ENCODE data around the gene C6orf163.

C6orf163 gene

GRCh38 chr6:87357479-87358196 lies 13.0 kb downstream of the C6orf163 start:
- no peak for DNase-seq

- DNase-seq: no peak
Measured at GRCh38 chr6:87364602-87365252, 20.1 kb downstream of the C6orf163 start.

- DNase-seq: no peak
Measured at GRCh38 chr6:87366072-87366827, 21.6 kb downstream of the C6orf163 start.

- no peak for DNase-seq
Measured at GRCh38 chr6:87366899-87367298, 22.3 kb downstream of the C6orf163 start.

GRCh38 chr6:87373377-87373776 lies 28.8 kb downstream of the C6orf163 start:
- no peak for DNase-seq

GRCh38 chr6:87375315-87375714 lies 30.7 kb downstream of the C6orf163 start:
- no peak for DNase-seq

GRCh38 chr6:87376643-87377042 lies 32.0 kb downstream of the C6orf163 start:
- no peak for DNase-seq

- no peak for DNase-seq
Measured at GRCh38 chr6:87378947-87379346, 34.3 kb downstream of the C6orf163 start.

GRCh38 chr6:87382861-87383260 lies 38.2 kb downstream of the C6orf163 start:
- no peak for DNase-seq

- DNase-seq: no peak
Measured at GRCh38 chr6:87384038-87384437, 39.4 kb downstream of the C6orf163 start.

- DNase-seq: no peak
Measured at GRCh38 chr6:87384449-87384848, 39.8 kb downstream of the C6orf163 start.

- DNase-seq: no peak
Measured at GRCh38 chr6:87391334-87391733, 46.7 kb downstream of the C6orf163 start.

GRCh38 chr6:87393026-87393622 lies 48.5 kb downstream of the C6orf163 start:
- peak; percentile 27 for DNase-seq

- DNase-seq: no peak
Measured at GRCh38 chr6:87395431-87395830, 50.8 kb downstream of the C6orf163 start.

GRCh38 chr6:87396595-87397392 lies 52.2 kb downstream of the C6orf163 start:
- peak; percentile 21 for DNase-seq

- no peak for DNase-seq
Measured at GRCh38 chr6:87397656-87398055, 53.0 kb downstream of the C6orf163 start.

GRCh38 chr6:87401832-87402231 lies 57.2 kb downstream of the C6orf163 start:
- DNase-seq: no peak

- DNase-seq: no peak
Measured at GRCh38 chr6:87407561-87407900, 62.9 kb downstream of the C6orf163 start.

- no peak for DNase-seq
Measured at GRCh38 chr6:87407901-87408720, 63.5 kb downstream of the C6orf163 start, which contains the start of gene CFAP206. CFAP206 (plus strand) TSS chr6:87407972; CDS start chr6:87409840, 1,868 bp downstream.

- DNase-seq: no peak
Measured at GRCh38 chr6:87408721-87409155, 64.1 kb downstream of the C6orf163 start.
